Activated CD4-positive, alpha-beta T cell treated with anti-CD3 and anti-CD28 coated beads, Interleukin-2, amount 50 U/mL, for 16 hours (primary cell): ENCODE results near the gene BNIP5.

Experiments
- DNase-seq: peaks from one replicate; pipeline ENCODE4 v3.0.0-alpha.2; 2020

BNIP5 gene

DNA sequence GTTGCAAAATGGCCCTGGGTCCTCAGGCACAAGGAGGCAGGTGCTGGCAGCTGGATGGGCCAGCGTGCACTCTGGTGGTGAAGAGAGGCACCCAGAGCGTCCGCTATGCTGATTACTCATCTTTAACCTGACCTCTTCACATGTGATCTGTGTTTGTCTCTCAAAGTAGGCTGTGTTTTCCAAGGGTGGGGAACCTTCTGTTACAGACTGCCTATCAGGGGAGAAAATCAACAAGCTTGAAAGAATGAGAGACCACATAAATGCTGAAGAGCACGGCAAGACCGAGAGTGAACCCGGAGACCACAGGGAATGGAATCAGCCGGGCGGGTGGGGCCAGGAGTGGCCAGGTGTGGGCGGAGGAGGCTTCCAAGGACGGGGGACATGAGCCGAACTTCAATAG, 16.2 kb downstream of the BNIP5 start:
- DNase-seq = no peak

DNA sequence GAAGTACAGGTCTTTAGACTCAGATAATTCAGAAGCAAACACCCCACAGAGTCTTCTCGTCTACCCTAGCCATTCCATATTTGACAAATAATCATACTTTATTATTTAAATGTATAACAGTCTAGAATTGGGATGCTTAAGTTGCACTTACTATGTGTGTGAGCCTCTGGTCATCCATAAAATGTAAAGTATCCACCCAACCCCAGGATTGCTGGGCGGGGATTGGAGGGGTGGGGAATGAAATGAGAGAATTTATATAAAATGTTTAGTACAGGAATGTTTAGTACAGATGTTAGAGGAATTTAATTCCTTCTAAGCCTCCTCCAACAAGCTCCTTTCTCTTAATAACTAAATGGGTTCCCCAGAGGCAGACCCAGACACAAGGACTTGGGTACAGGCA, 16.9 kb downstream of the BNIP5 start:
- no peak for DNase-seq

DNA sequence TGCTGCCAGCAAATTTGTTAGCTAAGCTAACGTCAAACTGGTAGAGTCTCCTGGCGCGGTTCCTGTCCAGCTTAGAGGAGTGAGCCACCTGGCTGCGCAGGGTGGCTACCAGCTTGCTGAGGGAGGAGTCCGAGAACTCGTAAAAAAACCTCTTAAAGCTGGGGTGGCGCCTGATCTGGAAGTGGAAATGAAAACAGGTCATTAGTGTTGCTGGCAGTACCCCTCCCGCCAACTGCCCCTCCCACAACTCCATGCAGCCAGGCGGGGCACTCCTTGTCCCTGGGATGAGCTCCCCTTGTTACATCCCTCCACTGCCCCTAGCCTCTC, 17.3 kb downstream of the BNIP5 start:
- no peak for DNase-seq

DNA sequence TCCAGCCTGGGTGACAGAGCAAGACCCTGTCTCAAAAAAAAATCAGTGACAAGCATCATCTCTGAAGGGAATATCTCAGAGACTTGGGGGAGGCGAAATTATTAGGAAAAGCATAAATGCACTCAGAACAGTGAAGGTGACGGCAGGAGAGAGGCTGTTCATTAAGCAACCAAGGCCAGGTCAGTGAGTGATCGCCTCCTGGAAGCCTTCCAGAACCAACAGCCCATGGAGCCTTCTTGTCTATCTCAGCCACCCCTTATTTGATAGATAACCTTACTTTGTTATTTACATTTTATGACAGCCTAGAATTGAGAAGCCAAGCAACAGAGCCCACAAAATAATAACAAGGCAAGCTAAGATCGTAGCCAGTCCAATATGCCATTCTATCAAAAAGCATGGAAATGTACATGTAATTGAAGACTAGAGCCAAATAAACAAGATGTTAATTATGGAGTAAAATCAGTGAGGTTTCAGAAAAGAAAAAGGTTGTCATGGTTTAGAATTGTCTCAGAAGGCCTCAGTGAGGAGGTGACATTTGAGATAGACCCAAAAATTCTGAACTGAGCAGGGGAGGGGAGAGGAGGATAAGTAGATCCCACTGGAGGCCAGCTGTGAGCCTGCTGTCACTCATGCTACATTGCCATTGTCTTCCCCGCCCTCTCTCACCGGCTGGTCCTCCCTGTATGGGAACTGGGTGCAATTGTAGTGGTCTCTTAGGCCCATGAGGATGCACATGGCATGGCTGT, 17.8 kb downstream of the BNIP5 start:
- DNase-seq = no peak

DNA sequence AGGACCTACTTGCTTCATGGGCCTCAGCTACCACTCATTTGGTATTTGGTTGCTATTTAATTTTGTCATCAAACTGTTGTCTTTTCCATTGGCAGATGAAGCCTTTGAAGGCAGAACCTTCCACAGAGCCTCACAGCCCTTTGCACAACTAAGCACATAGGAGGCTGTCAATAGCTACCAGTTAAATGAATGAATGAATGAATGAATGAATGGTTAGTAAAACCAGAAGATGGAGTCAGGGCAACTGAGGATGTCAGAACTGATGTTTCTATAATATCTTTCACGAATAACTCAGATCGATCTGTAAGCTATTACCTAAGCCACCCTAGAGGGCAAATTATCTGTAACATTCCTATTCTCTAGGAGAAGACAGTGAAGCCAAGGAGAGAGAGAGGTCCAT, 19.1 kb downstream of the BNIP5 start:
- DNase-seq = no peak

DNA sequence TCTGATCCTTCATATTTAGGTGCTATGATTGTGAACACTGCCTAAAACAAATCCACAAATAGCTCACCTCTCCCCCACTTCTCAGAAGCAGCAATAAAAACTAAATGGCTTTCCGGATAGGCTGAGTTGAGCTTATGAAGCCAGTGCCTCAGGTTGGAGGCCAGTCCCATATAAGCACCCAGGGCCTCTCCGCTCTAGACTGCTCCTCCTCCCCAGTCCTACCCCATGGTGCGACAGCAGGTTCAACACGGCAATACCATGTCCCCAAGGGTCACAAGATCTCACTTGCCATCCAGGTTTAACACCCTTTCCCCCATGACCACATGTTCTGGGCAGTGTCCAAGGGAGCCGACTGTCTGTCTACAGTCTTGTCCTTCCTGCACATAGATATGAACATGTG, 20.8 kb downstream of the BNIP5 start:
- DNase-seq = no peak

DNA sequence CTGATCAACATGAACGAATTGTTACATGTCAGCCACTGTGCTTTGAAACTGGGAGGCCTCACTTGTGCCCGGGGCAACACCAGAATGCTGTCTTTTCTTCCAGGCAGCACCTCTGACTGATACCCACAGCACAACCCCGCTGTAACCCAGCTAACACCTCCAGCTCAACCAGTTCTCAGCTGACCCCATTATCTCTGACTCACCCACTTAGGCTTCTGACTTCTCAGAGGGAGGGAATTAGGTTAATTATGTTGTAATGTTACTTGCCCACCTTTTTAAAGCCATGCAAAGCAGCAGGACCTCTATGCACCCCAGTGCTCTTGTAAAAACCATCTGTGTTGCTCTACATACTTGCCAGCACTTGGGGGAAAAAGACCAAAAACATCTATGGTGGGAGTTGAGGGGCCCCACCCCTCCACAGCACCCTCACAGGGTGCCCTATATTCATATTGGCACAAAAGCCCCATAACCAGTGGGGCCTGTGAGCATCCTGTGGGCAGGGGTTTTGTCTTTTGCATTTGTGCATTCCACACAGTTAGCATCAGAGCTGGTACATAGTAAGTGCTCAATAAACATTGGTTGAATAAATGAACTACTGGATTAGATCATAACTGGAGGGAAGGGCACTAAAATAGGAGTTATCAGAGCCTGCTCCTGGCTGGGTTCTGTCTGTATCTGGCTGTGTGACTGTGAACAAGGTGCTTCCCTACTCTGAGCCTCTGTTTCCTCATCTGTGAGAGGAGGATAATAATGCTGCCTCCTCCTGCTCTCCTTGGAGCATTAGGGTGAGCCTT, 22.3 kb downstream of the BNIP5 start:
- DNase-seq = no peak

DNA sequence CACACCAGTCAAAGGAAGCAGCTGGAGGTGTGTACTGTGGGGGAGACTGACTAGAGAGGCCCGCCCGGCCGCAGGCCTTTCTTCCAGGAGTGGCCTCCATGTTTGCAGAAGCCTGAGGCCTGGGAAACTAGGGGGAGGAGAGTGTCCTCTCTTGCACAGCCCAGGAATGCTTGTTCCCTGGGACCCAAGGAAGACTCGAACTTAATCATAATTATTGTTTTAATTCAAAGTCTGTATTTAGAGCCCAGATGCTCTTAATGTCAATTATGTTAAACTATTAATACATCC, 23.1 kb downstream of the BNIP5 start:
- DNase-seq = no peak

DNA sequence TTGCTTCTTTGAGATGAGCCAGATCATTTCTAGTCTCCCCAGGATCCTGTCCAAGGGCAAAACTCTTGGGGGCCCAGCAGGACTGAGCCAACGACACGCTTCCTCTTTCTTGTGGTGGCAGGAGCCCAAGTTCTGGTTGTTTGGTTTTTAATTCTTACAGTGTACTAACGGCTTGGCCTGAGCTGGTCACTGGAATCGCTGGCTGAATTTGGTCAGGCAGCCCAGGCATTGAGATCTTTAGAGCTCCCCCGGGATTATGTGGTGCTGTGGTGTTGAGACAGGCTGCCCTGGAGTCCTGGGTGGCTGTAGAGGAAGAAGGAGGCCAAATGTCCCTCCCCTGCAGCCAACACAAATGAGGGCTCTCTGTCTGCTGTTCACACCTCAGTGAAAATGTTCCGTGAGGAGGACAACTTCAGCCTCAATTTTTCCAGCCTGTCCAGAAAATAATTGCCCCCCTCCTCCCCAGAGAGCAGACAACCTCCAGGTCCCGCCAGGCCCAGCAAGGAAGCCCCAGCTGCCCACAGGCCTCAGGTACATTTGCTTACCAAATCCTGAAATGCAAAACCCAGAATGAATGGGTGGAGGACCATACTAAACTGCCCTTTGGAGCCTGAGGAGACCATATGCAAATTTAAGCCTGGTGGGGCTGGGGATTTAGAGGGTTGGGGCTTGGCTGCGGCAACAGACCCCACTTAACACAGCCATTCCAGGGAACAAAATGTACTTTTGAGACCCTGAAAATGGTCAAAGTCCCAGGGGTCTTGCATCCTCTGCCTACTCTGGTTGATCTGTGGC, 23.6 kb downstream of the BNIP5 start:
- no peak for DNase-seq

DNA sequence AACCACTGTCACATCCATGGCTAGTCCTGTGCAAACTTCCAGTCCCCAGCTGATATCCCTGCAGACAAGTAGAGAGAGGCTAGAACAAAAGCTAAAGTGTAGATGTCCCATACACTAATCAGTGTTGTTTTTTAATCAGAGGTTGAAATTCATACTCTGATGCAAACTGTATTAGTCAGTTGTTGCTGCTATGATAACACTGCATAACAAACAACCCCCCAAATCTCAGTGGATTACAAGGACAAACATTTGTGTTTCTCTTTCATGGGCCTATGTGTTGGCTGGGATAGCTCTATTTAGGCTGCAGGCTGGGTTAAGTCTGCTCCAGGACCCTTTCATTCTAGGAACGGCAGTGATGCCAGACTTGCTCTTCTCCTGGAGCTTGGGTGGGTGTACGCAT, 26.8 kb downstream of the BNIP5 start:
- no peak for DNase-seq

DNA sequence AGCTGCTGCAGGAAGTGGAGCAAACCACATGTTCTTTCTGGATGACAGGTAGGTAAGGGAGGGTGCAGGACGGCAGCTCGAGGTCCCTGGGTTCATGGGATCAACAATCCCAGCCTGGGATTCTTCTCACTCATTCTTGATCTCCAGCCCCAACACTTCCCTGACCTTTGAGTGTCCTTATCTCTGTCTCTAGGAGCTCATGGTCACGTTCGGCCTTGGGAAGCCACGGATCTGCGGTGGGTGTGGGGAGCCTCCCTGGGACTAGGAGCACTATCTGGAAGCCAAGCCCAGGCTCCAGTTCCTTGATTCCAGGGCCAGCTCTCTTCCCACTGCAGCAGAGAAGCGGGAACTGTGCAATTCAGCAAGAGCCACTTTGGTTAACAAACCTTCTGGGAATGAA, 27.5 kb downstream of the BNIP5 start:
- DNase-seq = no peak

DNA sequence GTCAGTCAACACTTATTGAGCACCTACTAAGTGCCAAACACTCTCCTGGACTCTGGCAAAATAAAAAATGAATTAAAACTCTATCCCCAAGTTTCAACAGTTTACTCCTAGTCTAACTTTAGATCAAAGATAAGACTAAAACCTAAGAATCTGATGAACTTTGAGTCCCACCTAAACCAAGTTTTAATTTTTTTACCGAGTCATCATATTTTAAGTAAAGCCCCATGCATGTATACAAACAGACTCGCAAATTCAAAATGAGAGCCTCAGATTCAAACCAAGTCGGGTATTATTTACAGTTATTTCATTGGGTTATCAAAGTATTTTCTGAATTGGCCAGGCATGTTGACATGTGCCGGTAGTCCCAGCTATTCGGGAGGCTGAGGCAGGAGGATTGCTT, 28.2 kb downstream of the BNIP5 start:
- no peak for DNase-seq

DNA sequence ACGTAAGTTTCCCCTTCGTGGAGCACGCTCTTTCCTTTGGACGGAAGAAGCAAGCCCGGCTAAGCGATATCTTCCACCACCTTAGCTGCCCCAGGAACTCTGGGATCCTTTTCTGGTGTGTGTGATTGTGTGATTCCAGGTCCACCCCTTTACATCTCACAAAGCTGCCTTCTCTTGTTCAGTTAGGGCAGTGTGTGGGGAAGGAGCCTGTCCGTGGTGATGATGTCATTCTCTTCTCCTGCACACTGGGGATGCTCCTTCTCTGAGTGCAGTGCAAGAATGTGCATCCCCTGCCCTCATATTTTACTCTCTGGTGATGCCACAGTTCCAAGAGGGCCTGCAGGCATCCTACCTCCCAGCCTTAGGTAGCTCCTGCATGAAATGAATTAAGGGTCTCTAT, 30.3 kb downstream of the BNIP5 start:
- no peak for DNase-seq

DNA sequence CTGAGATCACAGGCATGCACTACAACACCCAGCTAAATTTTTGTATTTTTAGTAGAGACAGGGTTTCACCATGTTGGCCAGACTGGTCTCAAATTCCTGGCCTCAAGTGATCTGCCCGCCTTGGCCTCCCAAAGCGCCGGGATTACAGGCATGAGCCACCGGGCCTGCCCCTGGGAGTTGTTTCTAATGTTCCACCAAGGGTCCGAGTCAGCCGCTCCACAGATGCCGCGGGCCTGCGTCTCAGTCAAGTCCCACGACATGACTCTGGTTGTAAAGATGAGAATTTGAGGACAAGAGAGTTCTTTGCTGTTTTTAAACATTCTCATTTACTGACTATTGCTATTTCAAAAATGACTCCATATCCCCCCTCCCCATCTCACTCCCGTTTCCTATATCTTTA, 30.8 kb downstream of the BNIP5 start:
- DNase-seq = no peak

DNA sequence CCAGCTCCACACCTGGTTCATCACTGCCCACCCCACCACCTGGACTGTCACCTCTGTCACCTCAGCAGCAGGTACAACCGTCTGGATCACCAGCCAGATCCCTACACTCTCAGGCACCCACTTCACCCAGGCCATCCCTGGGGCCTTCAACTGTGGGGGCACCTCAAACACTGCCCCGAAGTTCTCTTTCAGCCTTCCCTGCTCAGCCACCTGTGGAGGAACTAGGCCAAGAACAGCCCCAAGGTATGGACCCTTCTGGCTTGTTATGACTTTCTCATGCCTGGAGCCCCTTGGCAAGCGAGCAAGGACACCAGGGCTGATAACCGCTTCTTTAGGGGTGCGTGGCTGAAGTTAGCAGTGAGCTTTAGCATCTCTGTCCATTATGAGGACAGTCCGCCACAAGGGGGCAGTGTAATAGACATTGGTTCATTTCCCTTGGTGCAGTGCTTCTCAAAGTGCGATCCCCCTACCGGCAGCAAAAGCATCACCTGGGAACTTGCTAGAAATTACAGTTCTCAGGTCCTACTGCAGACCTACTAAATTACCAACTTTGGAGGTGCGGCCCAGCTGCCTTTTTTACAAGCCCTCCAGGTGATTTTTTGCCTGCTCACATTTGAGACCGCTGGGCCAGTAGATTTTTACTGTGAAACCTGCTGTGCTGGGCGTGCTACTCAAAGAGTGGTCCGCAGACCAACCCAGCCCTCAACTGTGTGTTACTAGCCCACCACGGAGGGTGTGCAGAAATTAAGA, 34.3 kb downstream of the BNIP5 start:
- peak; percentile 94 for DNase-seq

DNA sequence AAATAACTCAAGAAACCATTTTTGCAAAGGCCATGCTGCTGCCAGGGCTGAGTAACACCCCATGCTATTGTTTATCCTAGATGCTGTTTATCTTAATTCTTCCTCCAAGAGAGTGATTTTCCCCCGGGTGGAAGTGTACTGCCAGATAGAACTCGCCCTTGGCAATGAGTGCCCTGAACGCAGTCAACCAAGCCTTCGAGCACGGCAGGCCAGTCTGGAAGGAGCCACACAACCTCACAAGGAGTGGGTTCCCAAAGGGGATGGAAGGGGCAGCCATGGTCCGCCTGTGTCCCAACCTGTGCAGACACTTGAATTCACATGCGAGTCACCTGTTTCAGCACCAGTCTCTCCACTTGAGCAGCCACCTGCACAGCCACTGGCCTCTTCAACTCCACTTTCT, 34.9 kb downstream of the BNIP5 start:
- DNase-seq = no peak

DNA sequence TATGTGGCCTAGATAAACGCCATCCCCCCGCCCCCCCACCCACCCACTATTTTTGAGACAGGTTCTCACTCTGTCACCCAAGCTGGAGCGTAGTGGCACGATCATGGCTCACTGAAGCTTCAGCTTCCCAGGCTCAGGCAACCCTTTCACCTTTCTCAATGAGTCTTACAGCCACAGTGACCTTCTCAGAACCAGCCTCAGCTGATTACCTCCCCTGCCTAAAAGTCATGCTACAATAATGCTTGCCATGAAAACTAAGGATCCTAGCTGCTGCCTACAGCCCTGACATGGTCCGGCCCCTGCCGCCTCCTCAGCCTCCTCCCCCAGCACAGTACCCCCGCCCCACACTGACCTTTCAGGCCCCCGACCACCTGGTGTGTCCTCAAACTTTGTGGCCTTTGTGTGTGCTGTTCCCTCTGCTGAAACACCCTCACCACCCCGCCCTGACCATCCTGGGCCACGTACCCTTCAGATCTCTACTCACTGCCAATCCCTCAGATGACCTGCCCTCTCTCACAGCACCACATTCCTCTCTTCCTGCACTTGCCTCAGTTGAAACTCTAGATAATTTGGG, 35.5 kb downstream of the BNIP5 start:
- DNase-seq = no peak

DNA sequence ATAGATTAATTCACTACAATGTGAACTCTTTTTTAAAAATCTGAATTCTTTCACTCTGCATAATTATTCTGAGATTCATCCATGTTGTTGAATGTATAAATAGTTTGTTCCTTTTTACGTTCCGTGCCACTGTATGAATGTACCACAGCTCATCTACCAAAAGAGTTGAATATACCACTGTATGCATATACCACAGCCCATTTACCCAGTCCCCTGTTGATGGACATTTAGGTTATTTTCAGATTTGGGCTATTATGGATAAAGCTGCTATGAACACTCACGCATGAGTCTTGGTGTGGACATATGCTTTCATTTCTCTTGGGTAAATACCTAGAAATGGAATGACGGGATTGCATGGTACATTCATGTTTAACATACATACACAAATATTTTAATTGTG, 38.7 kb downstream of the BNIP5 start:
- DNase-seq = no peak

DNA sequence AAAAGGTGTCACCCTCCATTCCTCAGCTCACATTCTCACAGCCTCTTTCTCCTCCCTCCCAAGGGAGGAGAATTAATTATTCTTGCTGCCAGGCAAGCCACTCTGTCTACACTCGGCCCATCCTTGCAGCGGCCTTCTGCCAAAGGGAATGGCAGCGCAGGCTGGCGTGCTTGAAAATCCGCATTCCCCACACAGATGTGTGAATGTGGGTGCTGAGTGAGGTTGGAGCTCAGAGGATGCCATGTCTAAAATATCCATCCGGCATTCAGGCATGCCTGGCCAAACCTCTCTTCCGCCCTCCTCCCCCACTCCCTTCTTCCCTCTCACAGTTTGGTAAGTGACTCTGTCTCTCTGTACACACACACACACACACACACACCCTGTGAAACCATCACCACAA, 39.2 kb downstream of the BNIP5 start:
- DNase-seq = no peak

DNA sequence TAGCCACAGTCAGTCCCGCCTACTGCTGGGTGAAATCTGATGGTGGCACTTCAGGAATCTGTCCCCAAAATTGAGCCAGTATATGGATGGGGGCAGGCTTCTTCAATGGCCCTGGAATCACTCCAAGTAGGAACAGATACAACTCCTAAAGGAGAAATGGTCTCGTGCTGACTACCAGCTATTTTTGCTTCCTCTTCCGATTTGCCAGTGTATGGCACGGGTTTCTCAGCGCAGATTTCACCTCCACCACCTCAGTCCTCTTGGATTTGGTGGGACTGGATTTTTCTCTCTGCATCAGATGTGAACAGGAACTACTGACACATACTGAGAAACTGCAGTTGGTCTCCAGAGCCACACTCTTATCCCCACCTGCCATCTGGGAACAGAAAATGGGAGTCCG, 39.6 kb downstream of the BNIP5 start:
- DNase-seq = no peak

DNA sequence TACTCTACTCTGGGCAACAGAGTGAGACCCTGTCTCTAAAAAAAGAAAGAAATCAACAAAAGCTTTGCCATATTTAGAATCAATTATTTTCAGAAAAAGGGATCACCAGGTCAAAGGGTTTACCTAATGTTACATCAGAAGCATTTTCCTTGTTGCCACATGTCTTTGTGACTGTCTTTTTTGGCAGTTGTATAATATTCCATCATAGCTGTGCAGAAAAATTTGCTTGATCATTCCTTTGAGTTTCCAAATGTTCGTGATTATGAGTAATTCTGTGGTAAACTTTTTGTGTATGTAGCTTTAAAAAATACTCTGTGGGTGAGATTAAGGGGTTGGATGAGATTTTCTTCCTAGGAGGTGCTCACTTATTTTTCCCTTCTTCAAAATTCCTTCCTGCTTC, 40.4 kb downstream of the BNIP5 start:
- no peak for DNase-seq

DNA sequence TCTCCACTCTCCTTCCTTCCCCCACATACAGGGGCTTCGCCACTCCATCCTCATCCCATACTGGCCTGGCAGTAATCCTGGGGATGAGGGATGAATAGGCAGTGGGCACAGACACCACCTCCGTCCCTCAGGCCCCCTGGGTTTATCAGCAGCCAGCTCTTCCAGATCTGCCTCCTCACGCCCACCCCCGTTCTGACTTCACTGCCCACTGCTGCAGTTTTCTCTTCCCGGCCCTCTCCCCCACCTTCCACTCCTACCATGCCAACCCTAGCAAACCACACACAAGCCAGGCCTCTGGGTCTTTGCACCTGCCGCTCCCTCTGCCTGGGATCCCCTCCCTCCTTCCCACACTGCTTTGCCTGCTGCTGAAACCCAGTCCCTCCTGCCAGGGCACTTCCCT, 44.5 kb downstream of the BNIP5 start:
- no peak for DNase-seq
